A673 (cell line): ENCODE results near the gene KRT71. TPM values are rescaled to one million over a fixed set of nuclear protein-coding genes. Genes with fewer than 3 reads are reported as not detected.
A peak's percentile ranks its signal among the peaks of the same experiment; 100 is the strongest.

Experiments
- BruUV-seq: library from RNA; stranded (reverse); fragments of 400-500 nt; replicated peaks from 2 replicates; lab custom pipeline; 2021; lab: Mats Ljungman, UMichigan
- CTCF ChIA-PET: fragments of 300-600 bp; sonication (Branson Sonifier 250); formaldehyde crosslinking; loops from one replicate; lab custom pipeline; 2022; ENCODE audit warnings: antibody characterized with exemption; lab: Charles Lee
- POLR2A ChIA-PET: fragments of 300-600 bp; sonication (Branson Sonifier 250); formaldehyde crosslinking; loops from one replicate; lab custom pipeline; 2022; ENCODE audit warnings: antibody characterized with exemption; ENCODE audit not compliant: low non-redundant PET; lab: Charles Lee
- DNase-seq: peaks from one replicate; pipeline ENCODE4 v3.0.0-alpha.2; 2015; ENCODE audit warnings: low spot score
- H3K27ac ChIP-seq: fragments of 200-600 bp; sonication (generic); 2 replicates; pipeline ENCODE4 v1.5.1; 2016; ENCODE audit warnings: mixed run types, low read depth, mild to moderate bottlenecking, mixed read lengths, antibody characterized with exemption, low read length; ENCODE audit not compliant: poor library complexity, severe bottlenecking
- H3K27me3 ChIP-seq: fragments of 200-600 bp; sonication (generic); replicated peaks from 2 replicates; pipeline ENCODE4 v1.6.1; 2017; ENCODE audit warnings: mixed run types, low read depth, mild to moderate bottlenecking, mixed read lengths, antibody characterized with exemption, low read length; ENCODE audit not compliant: insufficient read depth, poor library complexity
- H3K36me3 ChIP-seq: fragments of 200-600 bp; sonication (generic); 2 replicates; pipeline ENCODE4 v1.6.1; 2016; ENCODE audit warnings: mixed run types, mild to moderate bottlenecking, mixed read lengths, antibody characterized with exemption, low read length; ENCODE audit not compliant: insufficient read depth, poor library complexity, severe bottlenecking
- H3K4me1 ChIP-seq: fragments of 200-600 bp; sonication (generic); 2 replicates; pipeline ENCODE4 v1.6.1; 2017; ENCODE audit warnings: mixed run types, mild to moderate bottlenecking, mixed read lengths, antibody characterized with exemption, low read length; ENCODE audit not compliant: insufficient read depth, poor library complexity, severe bottlenecking
- H3K4me3 ChIP-seq: fragments of 200-600 bp; sonication (generic); 2 replicates; pipeline ENCODE4 v1.5.1; 2016; ENCODE audit warnings: low read depth, mixed run types, mild to moderate bottlenecking, mixed read lengths, low read length; ENCODE audit not compliant: poor library complexity, severe bottlenecking
- H3K9me3 ChIP-seq: fragments of 200-600 bp; sonication (generic); 2 replicates; pipeline ENCODE4 v1.6.1; 2016; ENCODE audit warnings: mixed run types, low read depth, mild to moderate bottlenecking, mixed read lengths, antibody characterized with exemption, low read length; ENCODE audit not compliant: poor library complexity, severe bottlenecking
- CTCF ChIP-seq: fragments of 300-800, 200-600 bp; sonication (generic); conservative IDR thresholded peaks from 2 replicates; pipeline ENCODE4 v1.5.1; 2017; ENCODE audit warnings: low read depth, mild to moderate bottlenecking, antibody characterized with exemption, low read length, moderate library complexity, mixed read lengths
- EZH2 ChIP-seq: fragments of 200-600 bp; sonication (generic); IDR thresholded peaks from 2 replicates; pipeline ENCODE4 v1.6.1; 2017; ENCODE audit warnings: borderline replicate concordance, low read depth, mild to moderate bottlenecking, mixed read lengths, antibody characterized with exemption, low read length; ENCODE audit not compliant: poor library complexity, severe bottlenecking
- intact Hi-C: fragments of 100-400 bp; cut with micrococcal nuclease; formaldehyde crosslinking; loops from one replicate; pipeline ENCODE4 v1.10.0; 2022; ENCODE audit not compliant: unreplicated experiment
- total RNA-seq: library from RNA; stranded (reverse); gene quantifications from 2 replicates; pipeline ENCODE4 v1.2.3, GENCODE V29; 2021

KRT71 gene
- total RNA-seq, 1 experiment from 2014 or later = not detected

- POLR2A ChIA-PET = no interaction called here
These were observed 18.5 kb downstream of the KRT71 start for GRCh38 chr12:52534482-52534881.

GRCh38 chr12:52533686-52534470 is 19.1 kb downstream of the KRT71 start:
- no peak for TF ChIP-seq EZH2
- TF ChIP-seq CTCF = no peak
- Histone ChIP-seq H3K4me1 (peaks cover 1% of the 10 kb centered on the region), H3K36me3 (no peaks in the 10 kb centered on the region), H3K27me3 (no peaks in the 10 kb centered on the region), H3K9me3 (no peaks in the 10 kb centered on the region), H3K27ac (no peak overlapping the region), H3K4me3 (no peak overlapping the region)
- DNase-seq = no peak
- ChIA-PET POLR2A (no interaction called here), CTCF (no interaction called here)
- intact Hi-C loops = no loop called here
- no TSS peak for BruUV-seq

More at GRCh38 chr12:52534482-52534881, 18.5 kb downstream of the KRT71 start:
- no peak overlapping the region for H3K4me3 ChIP-seq
- H3K9me3 ChIP-seq = no peaks in the 10 kb centered on the region
- no peaks in the 10 kb centered on the region for H3K27me3 ChIP-seq
- no peaks in the 10 kb centered on the region for H3K36me3 ChIP-seq
- H3K4me1 ChIP-seq = peaks cover 7% of the 10 kb centered on the region
- TF ChIP-seq CTCF = peak; percentile 40
- no peak for TF ChIP-seq EZH2
- CTCF ChIA-PET = no interaction called here
- H3K27ac ChIP-seq = no peak overlapping the region
- DNase-seq = no peak
- intact Hi-C loops = no loop called here
- no TSS peak for BruUV-seq

GRCh38 chr12:52532636-52533035 is 20.3 kb downstream of the KRT71 start:
- Histone ChIP-seq H3K9me3 (no peaks in the 10 kb centered on the region), H3K27me3 (no peaks in the 10 kb centered on the region), H3K36me3 (no peaks in the 10 kb centered on the region), H3K4me1 (no peaks in the 10 kb centered on the region), H3K4me3 (no peak overlapping the region), H3K27ac (no peak overlapping the region)
- intact Hi-C loops = no loop called here
- DNase-seq = no peak
- no peak for TF ChIP-seq EZH2
- no peak for TF ChIP-seq CTCF
- POLR2A ChIA-PET = no interaction called here
- BruUV-seq = no TSS peak
- CTCF ChIA-PET = no interaction called here
